ENCODE measurements around the gene IMMP2L. TPM values are rescaled to one million over a fixed set of nuclear protein-coding genes. Genes with fewer than 3 reads are reported as not detected.

IMMP2L gene
- total RNA-seq, 3 donors from 2014 or later (not counting 1 experiment from before 2014, with no cell fraction given) = 6.9 to 9.2 (median 8.7) TPM

DNA sequence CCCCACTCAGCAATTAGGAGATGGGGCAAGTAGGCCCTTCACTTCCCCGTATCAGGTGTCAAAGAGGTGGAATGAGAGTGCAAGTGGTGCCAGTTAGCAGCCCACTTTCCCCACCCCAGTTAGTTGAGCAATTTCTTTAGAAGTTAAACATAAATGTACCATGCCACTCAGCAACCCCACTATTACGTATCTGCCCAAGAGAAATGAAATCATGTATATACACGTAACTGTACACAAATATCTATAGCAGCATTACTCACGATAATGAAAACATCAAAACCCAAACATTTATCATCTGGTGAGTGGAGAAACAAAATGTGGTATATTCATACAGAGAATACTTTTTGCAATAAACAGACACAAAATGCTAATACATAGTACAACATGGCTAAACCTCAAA lies 50.4 kb downstream of the IMMP2L start:
- Mint-ChIP-seq H3K27me3 (ENCODE audit: low read depth in 2 of 2) (no peaks in the 10 kb centered on the region), H3K27ac (no peak overlapping the region), H3K9me3 (no peaks in the 10 kb centered on the region), H3K36me3 (peaks cover 8% of the 10 kb centered on the region), H3K4me3 (no peak overlapping the region), H3K4me1 (no peaks in the 10 kb centered on the region)
- WGBS (ENCODE audit: insufficient coverage) = 94% methylated on average over 2 of the region's 4 CpGs
- no peak for DNase-seq
- H3K36me3 ChIP-seq (ENCODE audit: control insufficient read depth, insufficient read depth, low read length) = no peaks in the 10 kb centered on the region
- no peak for ATAC-seq
- H3K4me1 ChIP-seq (ENCODE audit: control insufficient read depth, insufficient read depth, low read length) = no peaks in the 10 kb centered on the region
- H3K9me3 ChIP-seq (ENCODE audit: control insufficient read depth, insufficient read depth, low read length) = no peaks in the 10 kb centered on the region
- TF ChIP-seq, protein P1, sequence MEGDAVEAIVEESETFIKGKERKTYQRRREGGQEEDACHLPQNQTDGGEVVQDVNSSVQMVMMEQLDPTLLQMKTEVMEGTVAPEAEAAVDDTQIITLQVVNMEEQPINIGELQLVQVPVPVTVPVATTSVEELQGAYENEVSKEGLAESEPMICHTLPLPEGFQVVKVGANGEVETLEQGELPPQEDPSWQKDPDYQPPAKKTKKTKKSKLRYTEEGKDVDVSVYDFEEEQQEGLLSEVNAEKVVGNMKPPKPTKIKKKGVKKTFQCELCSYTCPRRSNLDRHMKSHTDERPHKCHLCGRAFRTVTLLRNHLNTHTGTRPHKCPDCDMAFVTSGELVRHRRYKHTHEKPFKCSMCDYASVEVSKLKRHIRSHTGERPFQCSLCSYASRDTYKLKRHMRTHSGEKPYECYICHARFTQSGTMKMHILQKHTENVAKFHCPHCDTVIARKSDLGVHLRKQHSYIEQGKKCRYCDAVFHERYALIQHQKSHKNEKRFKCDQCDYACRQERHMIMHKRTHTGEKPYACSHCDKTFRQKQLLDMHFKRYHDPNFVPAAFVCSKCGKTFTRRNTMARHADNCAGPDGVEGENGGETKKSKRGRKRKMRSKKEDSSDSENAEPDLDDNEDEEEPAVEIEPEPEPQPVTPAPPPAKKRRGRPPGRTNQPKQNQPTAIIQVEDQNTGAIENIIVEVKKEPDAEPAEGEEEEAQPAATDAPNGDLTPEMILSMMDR (IDR thresholded peaks at IDR 0.05) = no peak
- no peak overlapping the region for H3K4me3 ChIP-seq (ENCODE audit: low read length)
- H3K27me3 ChIP-seq (ENCODE audit: control insufficient read depth, insufficient read depth, low read length) = no peaks in the 10 kb centered on the region
- no peak overlapping the region for H3K27ac ChIP-seq (ENCODE audit: low read length)
- intact Hi-C loops (cut with micrococcal nuclease) = no loop called here

DNA sequence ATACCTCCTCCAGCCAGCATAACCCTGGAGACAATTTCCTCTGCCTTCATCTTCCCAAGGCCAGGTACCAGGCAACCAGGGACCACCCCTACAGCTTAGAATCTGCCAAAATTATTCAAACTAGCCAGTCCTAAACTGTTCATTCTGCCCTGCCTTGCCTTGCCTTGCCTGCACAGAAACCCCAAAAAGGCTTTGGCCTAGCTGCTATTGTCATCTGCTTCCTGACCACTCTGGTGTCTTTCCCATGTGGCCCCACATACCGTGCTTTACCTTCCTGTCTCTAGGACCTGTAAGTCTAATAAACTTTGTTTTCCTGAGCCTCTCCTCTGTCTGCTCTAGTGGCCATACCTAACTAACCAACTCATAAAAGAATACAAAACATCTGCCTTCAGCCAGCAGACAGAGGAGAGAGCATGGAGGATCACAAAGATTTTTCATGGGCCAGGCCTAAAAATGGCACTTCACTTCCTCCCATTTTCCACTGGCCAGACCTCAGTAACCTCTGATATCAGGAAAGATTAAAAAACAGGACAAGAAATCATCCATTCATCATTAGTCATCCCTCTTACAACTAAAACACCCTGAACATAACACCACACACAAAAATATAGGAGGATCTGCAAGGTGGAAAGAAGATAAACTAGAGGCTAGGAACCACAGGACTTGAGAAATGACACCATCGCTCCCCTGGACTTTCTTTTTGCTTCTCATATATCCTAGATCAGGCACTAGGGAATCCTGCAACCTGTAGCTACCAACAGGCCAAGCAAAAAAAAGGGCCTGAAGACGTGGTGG lies 51.5 kb downstream of the IMMP2L start:
- H3K27ac Mint-ChIP-seq = no peak overlapping the region
- intact Hi-C loops (cut with micrococcal nuclease) = no loop called here
- 87% methylated on average over 3 of the region's 3 CpGs for WGBS (ENCODE audit: insufficient coverage)
- Histone ChIP-seq H3K27me3 (ENCODE audit: control insufficient read depth, insufficient read depth, low read length) (no peaks in the 10 kb centered on the region), H3K9me3 (ENCODE audit: control insufficient read depth, insufficient read depth, low read length) (no peaks in the 10 kb centered on the region), H3K4me1 (ENCODE audit: control insufficient read depth, insufficient read depth, low read length) (no peaks in the 10 kb centered on the region), H3K36me3 (ENCODE audit: control insufficient read depth, insufficient read depth, low read length) (no peaks in the 10 kb centered on the region), H3K4me3 (ENCODE audit: low read length) (no peak overlapping the region), H3K27ac (ENCODE audit: low read length) (no peak overlapping the region)
- DNase-seq (no peak), ATAC-seq (no peak)
- no peaks in the 10 kb centered on the region for H3K27me3 Mint-ChIP-seq (ENCODE audit: low read depth in 2 of 2)
- H3K4me3 Mint-ChIP-seq = no peak overlapping the region
- no peaks in the 10 kb centered on the region for H3K9me3 Mint-ChIP-seq
- TF ChIP-seq, protein P1 (IDR thresholded peaks at IDR 0.05) = no peak
- peaks cover 8% of the 10 kb centered on the region for H3K36me3 Mint-ChIP-seq
- H3K4me1 Mint-ChIP-seq = no peaks in the 10 kb centered on the region

DNA sequence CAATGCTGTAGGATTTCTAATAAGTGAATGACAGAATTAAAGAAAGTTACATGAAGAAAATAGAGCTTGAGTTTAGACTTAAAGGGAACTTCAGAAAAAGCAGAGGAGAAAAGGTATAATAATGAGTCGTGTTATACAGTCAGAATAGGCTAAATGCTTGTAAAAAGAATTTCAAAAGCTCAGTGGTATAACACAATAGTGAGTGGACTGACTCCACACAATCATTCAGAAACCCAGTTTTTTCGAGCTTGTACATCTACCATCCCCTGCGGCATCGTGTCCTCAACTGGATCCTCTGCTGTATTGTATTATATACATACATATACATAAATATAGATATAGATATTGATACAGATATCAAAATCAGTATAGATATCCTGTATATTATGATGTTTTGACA lies 52.2 kb downstream of the IMMP2L start:
- no peak overlapping the region for H3K27ac Mint-ChIP-seq
- no peak for ATAC-seq
- TF ChIP-seq, protein P1 (IDR thresholded peaks at IDR 0.05) = no peak
- Histone ChIP-seq H3K9me3 (ENCODE audit: control insufficient read depth, insufficient read depth, low read length) (no peaks in the 10 kb centered on the region), H3K4me3 (ENCODE audit: low read length) (no peak overlapping the region), H3K4me1 (ENCODE audit: control insufficient read depth, insufficient read depth, low read length) (no peaks in the 10 kb centered on the region), H3K27ac (ENCODE audit: low read length) (no peak overlapping the region), H3K27me3 (ENCODE audit: control insufficient read depth, insufficient read depth, low read length) (no peaks in the 10 kb centered on the region), H3K36me3 (ENCODE audit: control insufficient read depth, insufficient read depth, low read length) (no peaks in the 10 kb centered on the region)
- H3K27me3 Mint-ChIP-seq (ENCODE audit: low read depth in 2 of 2) = no peaks in the 10 kb centered on the region
- DNase-seq = no peak
- H3K9me3 Mint-ChIP-seq = no peaks in the 10 kb centered on the region
- H3K36me3 Mint-ChIP-seq = peaks cover 8% of the 10 kb centered on the region
- no peaks in the 10 kb centered on the region for H3K4me1 Mint-ChIP-seq
- WGBS (ENCODE audit: insufficient coverage) = 67% methylated on average over 1 of the region's 4 CpGs
- intact Hi-C loops (cut with micrococcal nuclease) = no loop called here
- H3K4me3 Mint-ChIP-seq = no peak overlapping the region

DNA sequence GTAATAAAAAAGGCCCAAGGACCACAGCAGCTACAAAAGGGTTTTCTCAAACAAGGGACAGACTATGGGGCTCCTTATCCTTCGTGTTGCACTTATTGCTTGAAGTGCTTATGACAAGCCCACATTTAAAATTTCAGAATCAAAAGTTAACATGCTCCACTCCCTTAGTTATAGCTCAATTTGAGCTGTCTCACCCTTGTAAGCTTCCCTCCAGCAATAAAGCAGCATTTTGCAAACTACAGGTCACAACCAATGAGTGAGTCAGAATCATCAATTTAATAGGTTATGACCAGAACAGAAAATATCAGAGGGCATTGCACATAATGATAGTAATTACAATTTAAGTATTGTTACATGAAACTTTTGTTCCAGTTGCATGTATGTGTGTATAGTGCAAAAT lies 53.0 kb downstream of the IMMP2L start:
- no peak for ATAC-seq
- no peak for DNase-seq
- Histone ChIP-seq H3K4me3 (ENCODE audit: low read length) (no peak overlapping the region), H3K9me3 (ENCODE audit: control insufficient read depth, insufficient read depth, low read length) (no peaks in the 10 kb centered on the region), H3K27ac (ENCODE audit: low read length) (no peak overlapping the region), H3K27me3 (ENCODE audit: control insufficient read depth, insufficient read depth, low read length) (no peaks in the 10 kb centered on the region), H3K36me3 (ENCODE audit: control insufficient read depth, insufficient read depth, low read length) (no peaks in the 10 kb centered on the region), H3K4me1 (ENCODE audit: control insufficient read depth, insufficient read depth, low read length) (no peaks in the 10 kb centered on the region)
- Mint-ChIP-seq H3K27ac (no peak overlapping the region), H3K4me1 (no peaks in the 10 kb centered on the region), H3K9me3 (no peaks in the 10 kb centered on the region), H3K4me3 (no peak overlapping the region), H3K36me3 (peaks cover 8% of the 10 kb centered on the region), H3K27me3 (ENCODE audit: low read depth in 2 of 2) (no peaks in the 10 kb centered on the region)
- intact Hi-C loops (cut with micrococcal nuclease) = no loop called here
- 83% methylated on average over 1 of the region's 1 CpG for WGBS (ENCODE audit: insufficient coverage)
- TF ChIP-seq, protein P1 (IDR thresholded peaks at IDR 0.05) = no peak
